Measurements from ENCODE around the gene RUFY4. TPM values are rescaled to one million over a fixed set of nuclear protein-coding genes. Genes with fewer than 3 reads are reported as not detected.

Gene RUFY4
- polyA plus RNA-seq, 2 of the 4 experiments (the other 2 are of a cell fraction) = 0.04 TPM; not detected in 1

DNA sequence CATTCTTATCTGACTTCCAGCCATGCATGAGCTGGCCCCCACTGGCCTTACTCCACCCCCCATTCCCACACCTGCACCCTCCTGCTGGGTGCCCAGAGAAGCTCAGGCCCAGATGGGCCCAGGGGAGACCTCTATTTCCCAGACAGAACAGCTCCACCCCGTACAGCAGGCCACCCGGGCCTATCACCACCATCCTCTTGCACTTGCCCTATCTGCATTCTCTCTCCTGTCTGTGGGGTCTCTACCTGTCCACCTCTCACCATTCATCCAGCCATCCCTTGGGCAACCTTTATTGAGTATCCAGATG is 40.9 kb upstream of the RUFY4 start (continued):
- TF ChIP-seq, protein P1, sequence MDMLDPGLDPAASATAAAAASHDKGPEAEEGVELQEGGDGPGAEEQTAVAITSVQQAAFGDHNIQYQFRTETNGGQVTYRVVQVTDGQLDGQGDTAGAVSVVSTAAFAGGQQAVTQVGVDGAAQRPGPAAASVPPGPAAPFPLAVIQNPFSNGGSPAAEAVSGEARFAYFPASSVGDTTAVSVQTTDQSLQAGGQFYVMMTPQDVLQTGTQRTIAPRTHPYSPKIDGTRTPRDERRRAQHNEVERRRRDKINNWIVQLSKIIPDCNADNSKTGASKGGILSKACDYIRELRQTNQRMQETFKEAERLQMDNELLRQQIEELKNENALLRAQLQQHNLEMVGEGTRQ (IDR thresholded peaks at IDR 0.05) = no peak

DNA sequence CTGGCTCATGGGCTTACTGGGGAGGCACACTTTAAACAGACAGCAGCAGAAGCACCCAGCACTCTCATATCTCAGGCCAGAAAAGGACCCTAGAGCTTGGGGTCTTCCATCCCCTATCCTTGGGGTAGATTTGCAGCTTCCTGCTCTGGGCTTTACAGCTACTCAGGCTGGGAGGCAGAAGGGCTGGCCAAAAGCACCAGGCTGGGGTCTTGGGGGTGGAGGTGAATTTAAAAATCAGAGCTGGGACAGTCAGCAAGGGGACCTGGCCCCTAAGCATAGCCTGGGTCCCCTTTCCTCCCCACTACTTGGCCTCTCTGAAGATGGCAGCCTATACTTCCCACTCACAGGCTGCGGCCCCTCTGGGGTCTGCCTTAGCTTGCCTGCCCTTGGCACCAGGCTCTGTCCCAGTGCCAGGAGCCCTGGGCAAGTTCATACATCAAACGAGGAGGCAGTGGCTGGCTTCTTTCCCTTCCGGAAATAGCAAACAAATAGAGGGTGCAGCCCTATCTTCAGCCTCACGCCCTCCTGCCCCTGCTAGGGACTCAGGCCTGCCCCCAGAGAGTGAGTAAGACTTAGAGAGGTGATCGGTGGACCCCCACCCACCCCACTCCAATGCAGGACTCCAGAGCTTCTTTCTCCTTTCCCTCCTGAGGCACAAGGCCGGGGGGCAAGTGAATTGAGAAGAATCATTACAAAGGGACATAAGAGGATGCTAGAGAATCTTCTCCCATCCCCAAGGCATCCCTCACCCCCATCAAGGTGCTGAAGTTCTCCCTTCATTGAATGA is 40.3 kb upstream of the RUFY4 start:
- no peak overlapping the region for H3K4me3 ChIP-seq
- no peak overlapping the region for H3K27ac ChIP-seq
- FAIRE-seq (no peak), ATAC-seq (no peak), DNase-seq (ENCODE audit: low read depth in 1 of 2, low spot score in 1 of 2) (no peak)
- H3K4me2 ChIP-seq = no peak overlapping the region
- POLR2A ChIA-PET = no interaction called here
- 37% methylated on average over 5 of the region's 6 CpGs for WGBS (ENCODE audit: missing lambda C conversion rate)
- TF ChIP-seq TP53 (CRISPR knock-in tag; IDR thresholded peaks at IDR 0.05) (no peak), CBX2 (IDR thresholded peaks at IDR 0.05; ENCODE audit: borderline replicate concordance, low read depth) (no peak), EP300 (IDR thresholded peaks at IDR 0.05) (no peak), NPAS2 (CRISPR knock-in tag; IDR thresholded peaks at IDR 0.05; ENCODE audit: borderline replicate concordance) (no peak), MAZ (IDR thresholded peaks at IDR 0.05; ENCODE audit: borderline replicate concordance, low read depth, low read length) (no peak), FOSL2 (IDR thresholded peaks at IDR 0.05) (no peak), FOSL2 (CRISPR knock-in tag; IDR thresholded peaks at IDR 0.05) (no peak), RNF2 (IDR thresholded peaks at IDR 0.05; ENCODE audit: borderline replicate concordance, low read depth) (no peak), POLR2A (IDR thresholded peaks at IDR 0.05; ENCODE audit: low read length) (no peak), NFE2L2 (conservative IDR thresholded peaks at IDR 0.05; ENCODE audit: low read length) (no peak), PHF8 (IDR thresholded peaks at IDR 0.05; ENCODE audit: borderline replicate concordance, low read depth) (no peak), NR3C1 (IDR thresholded peaks at IDR 0.05) (no peak), SMC3 (IDR thresholded peaks at IDR 0.05) (no peak), CHD4 (IDR thresholded peaks at IDR 0.05; ENCODE audit: borderline replicate concordance) (no peak)
- TF ChIP-seq, protein P2, sequence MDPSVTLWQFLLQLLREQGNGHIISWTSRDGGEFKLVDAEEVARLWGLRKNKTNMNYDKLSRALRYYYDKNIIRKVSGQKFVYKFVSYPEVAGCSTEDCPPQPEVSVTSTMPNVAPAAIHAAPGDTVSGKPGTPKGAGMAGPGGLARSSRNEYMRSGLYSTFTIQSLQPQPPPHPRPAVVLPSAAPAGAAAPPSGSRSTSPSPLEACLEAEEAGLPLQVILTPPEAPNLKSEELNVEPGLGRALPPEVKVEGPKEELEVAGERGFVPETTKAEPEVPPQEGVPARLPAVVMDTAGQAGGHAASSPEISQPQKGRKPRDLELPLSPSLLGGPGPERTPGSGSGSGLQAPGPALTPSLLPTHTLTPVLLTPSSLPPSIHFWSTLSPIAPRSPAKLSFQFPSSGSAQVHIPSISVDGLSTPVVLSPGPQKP (IDR thresholded peaks at IDR 0.05; ENCODE audit: low read depth, low read length) = no peak
- TF ChIP-seq, protein P3, sequence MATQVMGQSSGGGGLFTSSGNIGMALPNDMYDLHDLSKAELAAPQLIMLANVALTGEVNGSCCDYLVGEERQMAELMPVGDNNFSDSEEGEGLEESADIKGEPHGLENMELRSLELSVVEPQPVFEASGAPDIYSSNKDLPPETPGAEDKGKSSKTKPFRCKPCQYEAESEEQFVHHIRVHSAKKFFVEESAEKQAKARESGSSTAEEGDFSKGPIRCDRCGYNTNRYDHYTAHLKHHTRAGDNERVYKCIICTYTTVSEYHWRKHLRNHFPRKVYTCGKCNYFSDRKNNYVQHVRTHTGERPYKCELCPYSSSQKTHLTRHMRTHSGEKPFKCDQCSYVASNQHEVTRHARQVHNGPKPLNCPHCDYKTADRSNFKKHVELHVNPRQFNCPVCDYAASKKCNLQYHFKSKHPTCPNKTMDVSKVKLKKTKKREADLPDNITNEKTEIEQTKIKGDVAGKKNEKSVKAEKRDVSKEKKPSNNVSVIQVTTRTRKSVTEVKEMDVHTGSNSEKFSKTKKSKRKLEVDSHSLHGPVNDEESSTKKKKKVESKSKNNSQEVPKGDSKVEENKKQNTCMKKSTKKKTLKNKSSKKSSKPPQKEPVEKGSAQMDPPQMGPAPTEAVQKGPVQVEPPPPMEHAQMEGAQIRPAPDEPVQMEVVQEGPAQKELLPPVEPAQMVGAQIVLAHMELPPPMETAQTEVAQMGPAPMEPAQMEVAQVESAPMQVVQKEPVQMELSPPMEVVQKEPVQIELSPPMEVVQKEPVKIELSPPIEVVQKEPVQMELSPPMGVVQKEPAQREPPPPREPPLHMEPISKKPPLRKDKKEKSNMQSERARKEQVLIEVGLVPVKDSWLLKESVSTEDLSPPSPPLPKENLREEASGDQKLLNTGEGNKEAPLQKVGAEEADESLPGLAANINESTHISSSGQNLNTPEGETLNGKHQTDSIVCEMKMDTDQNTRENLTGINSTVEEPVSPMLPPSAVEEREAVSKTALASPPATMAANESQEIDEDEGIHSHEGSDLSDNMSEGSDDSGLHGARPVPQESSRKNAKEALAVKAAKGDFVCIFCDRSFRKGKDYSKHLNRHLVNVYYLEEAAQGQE (IDR thresholded peaks at IDR 0.05) = no peak
- TF ChIP-seq, protein P4, sequence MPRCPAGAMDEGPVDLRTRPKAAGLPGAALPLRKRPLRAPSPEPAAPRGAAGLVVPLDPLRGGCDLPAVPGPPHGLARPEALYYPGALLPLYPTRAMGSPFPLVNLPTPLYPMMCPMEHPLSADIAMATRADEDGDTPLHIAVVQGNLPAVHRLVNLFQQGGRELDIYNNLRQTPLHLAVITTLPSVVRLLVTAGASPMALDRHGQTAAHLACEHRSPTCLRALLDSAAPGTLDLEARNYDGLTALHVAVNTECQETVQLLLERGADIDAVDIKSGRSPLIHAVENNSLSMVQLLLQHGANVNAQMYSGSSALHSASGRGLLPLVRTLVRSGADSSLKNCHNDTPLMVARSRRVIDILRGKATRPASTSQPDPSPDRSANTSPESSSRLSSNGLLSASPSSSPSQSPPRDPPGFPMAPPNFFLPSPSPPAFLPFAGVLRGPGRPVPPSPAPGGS (IDR thresholded peaks at IDR 0.05) = no peak
- TF ChIP-seq, protein P5, sequence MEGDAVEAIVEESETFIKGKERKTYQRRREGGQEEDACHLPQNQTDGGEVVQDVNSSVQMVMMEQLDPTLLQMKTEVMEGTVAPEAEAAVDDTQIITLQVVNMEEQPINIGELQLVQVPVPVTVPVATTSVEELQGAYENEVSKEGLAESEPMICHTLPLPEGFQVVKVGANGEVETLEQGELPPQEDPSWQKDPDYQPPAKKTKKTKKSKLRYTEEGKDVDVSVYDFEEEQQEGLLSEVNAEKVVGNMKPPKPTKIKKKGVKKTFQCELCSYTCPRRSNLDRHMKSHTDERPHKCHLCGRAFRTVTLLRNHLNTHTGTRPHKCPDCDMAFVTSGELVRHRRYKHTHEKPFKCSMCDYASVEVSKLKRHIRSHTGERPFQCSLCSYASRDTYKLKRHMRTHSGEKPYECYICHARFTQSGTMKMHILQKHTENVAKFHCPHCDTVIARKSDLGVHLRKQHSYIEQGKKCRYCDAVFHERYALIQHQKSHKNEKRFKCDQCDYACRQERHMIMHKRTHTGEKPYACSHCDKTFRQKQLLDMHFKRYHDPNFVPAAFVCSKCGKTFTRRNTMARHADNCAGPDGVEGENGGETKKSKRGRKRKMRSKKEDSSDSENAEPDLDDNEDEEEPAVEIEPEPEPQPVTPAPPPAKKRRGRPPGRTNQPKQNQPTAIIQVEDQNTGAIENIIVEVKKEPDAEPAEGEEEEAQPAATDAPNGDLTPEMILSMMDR (IDR thresholded peaks at IDR 0.05) = no peak
- TF ChIP-seq, protein P6, sequence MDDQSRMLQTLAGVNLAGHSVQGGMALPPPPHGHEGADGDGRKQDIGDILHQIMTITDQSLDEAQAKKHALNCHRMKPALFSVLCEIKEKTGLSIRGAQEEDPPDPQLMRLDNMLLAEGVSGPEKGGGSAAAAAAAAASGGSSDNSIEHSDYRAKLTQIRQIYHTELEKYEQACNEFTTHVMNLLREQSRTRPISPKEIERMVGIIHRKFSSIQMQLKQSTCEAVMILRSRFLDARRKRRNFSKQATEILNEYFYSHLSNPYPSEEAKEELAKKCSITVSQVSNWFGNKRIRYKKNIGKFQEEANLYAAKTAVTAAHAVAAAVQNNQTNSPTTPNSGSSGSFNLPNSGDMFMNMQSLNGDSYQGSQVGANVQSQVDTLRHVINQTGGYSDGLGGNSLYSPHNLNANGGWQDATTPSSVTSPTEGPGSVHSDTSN (IDR thresholded peaks at IDR 0.05) = no peak
- peaks cover 4% of the 10 kb centered on the region; the same call in 1 of the 3 replicates for H3K4me1 ChIP-seq
- CTCF ChIA-PET = interaction anchor here (1.0 to 3.1 kb wide), 4 partner anchors 18 to 243 kb away, joined by 3 to 13 read pairs (median 5); no protein-coding TSS in a partner anchor
- H3K9me3 ChIP-seq = no peaks in the 10 kb centered on the region

Measured in A549 (cell line).